Nephron progenitor cell (in vitro differentiated cells): ENCODE data around the gene KCND2.

ENCODE experiments used
- DNase-seq: peaks from one replicate; pipeline ENCODE4 v3.0.0; 2021
- H3K27ac Mint-ChIP-seq: 2 replicates; pipeline ENCODE4 v1.8.0; 2021; ENCODE audit warnings: mild to moderate bottlenecking, moderate library complexity, mixed read lengths
- H3K27me3 Mint-ChIP-seq: 2 replicates; pipeline ENCODE4 v1.8.0; 2021; ENCODE audit warnings: mild to moderate bottlenecking, low read depth, mixed read lengths; ENCODE audit not compliant: poor library complexity
- H3K36me3 Mint-ChIP-seq: 2 replicates; pipeline ENCODE4 v1.8.0; 2021; ENCODE audit warnings: low read depth, mixed read lengths
- H3K4me1 Mint-ChIP-seq: 2 replicates; pipeline ENCODE4 v1.8.0; 2021; ENCODE audit warnings: mixed read lengths
- H3K4me3 Mint-ChIP-seq: 2 replicates; pipeline ENCODE4 v1.8.0; 2021; ENCODE audit warnings: mild to moderate bottlenecking, moderate library complexity, mixed read lengths
- H3K9me3 Mint-ChIP-seq: 2 replicates; pipeline ENCODE4 v1.8.0; 2021; ENCODE audit warnings: mild to moderate bottlenecking, moderate library complexity, mixed read lengths
- CTCF ChIP-seq: fragments of 200-600 bp; sonication (generic); IDR thresholded peaks from 2 replicates; pipeline ENCODE4 v1.5.0; 2021; ENCODE audit warnings: antibody characterized with exemption

KCND2 gene

GRCh38 chr7:120241973-120242372 lies 31.0 kb upstream of the KCND2 start:
- no peak for TF ChIP-seq CTCF
- H3K27ac Mint-ChIP-seq, result no peak overlapping the region
- no peaks in the 10 kb centered on the region for H3K27me3 Mint-ChIP-seq

GRCh38 chr7:120254845-120255244 lies 18.1 kb upstream of the KCND2 start:
- H3K4me1 Mint-ChIP-seq, result no peaks in the 10 kb centered on the region
- no peaks in the 10 kb centered on the region for H3K36me3 Mint-ChIP-seq
- H3K27me3 Mint-ChIP-seq, result no peaks in the 10 kb centered on the region
- H3K27ac Mint-ChIP-seq, result no peak overlapping the region
- DNase-seq, result no peak
- no peak overlapping the region for H3K4me3 Mint-ChIP-seq
- H3K9me3 Mint-ChIP-seq, result peaks cover 14% of the 10 kb centered on the region
- TF ChIP-seq CTCF, result no peak

More at GRCh38 chr7:120241973-120242372, 31.0 kb upstream of the KCND2 start:
- Mint-ChIP-seq H3K4me3 (no peak overlapping the region), H3K36me3 (no peaks in the 10 kb centered on the region), H3K4me1 (no peaks in the 10 kb centered on the region), H3K9me3 (peaks cover 16% of the 10 kb centered on the region)
- no peak for DNase-seq

GRCh38 chr7:120256344-120257070 lies 16.5 kb upstream of the KCND2 start:
- no peak overlapping the region for H3K4me3 Mint-ChIP-seq
- H3K9me3 Mint-ChIP-seq, result peaks cover 14% of the 10 kb centered on the region
- no peak overlapping the region for H3K27ac Mint-ChIP-seq
- H3K36me3 Mint-ChIP-seq, result no peaks in the 10 kb centered on the region
- H3K27me3 Mint-ChIP-seq, result no peaks in the 10 kb centered on the region
- H3K4me1 Mint-ChIP-seq, result no peaks in the 10 kb centered on the region
- no peak for TF ChIP-seq CTCF
- no peak for DNase-seq

- peaks cover 14% of the 10 kb centered on the region for H3K9me3 Mint-ChIP-seq
- no peak overlapping the region for H3K4me3 Mint-ChIP-seq
- DNase-seq, result no peak
- H3K36me3 Mint-ChIP-seq, result no peaks in the 10 kb centered on the region
- no peak overlapping the region for H3K27ac Mint-ChIP-seq
- no peaks in the 10 kb centered on the region for H3K4me1 Mint-ChIP-seq
- H3K27me3 Mint-ChIP-seq, result no peaks in the 10 kb centered on the region
- no peak for TF ChIP-seq CTCF
These were observed 13.6 kb upstream of the KCND2 start for GRCh38 chr7:120259386-120259785.

- H3K27ac Mint-ChIP-seq, result no peak overlapping the region
- H3K4me3 Mint-ChIP-seq, result no peak overlapping the region
- no peaks in the 10 kb centered on the region for H3K36me3 Mint-ChIP-seq
- no peaks in the 10 kb centered on the region for H3K4me1 Mint-ChIP-seq
- peaks cover 14% of the 10 kb centered on the region for H3K9me3 Mint-ChIP-seq
- DNase-seq, result no peak
- H3K27me3 Mint-ChIP-seq, result no peaks in the 10 kb centered on the region
- no peak for TF ChIP-seq CTCF
These were observed 12.9 kb upstream of the KCND2 start for GRCh38 chr7:120260111-120260510.

GRCh38 chr7:120272261-120272660 lies 714 bp upstream of the KCND2 start:
- Mint-ChIP-seq H3K4me1 (peaks cover 21% of the 10 kb centered on the region), H3K9me3 (no peaks in the 10 kb centered on the region), H3K4me3 (peak overlapping the region; percentile 95), H3K36me3 (no peaks in the 10 kb centered on the region), H3K27ac (no peak overlapping the region), H3K27me3 (peaks cover 33% of the 10 kb centered on the region)
- peak; percentile 71 for TF ChIP-seq CTCF
- peak; percentile 41 for DNase-seq
